ENCODE measurements around the gene ZNF638.
"Not testable (repeated sequence)": the region's sequence is repeated elsewhere in the genome, so short reads cannot be mapped to it uniquely, and the experiment has no call there.

The ZNF638 gene

DNA sequence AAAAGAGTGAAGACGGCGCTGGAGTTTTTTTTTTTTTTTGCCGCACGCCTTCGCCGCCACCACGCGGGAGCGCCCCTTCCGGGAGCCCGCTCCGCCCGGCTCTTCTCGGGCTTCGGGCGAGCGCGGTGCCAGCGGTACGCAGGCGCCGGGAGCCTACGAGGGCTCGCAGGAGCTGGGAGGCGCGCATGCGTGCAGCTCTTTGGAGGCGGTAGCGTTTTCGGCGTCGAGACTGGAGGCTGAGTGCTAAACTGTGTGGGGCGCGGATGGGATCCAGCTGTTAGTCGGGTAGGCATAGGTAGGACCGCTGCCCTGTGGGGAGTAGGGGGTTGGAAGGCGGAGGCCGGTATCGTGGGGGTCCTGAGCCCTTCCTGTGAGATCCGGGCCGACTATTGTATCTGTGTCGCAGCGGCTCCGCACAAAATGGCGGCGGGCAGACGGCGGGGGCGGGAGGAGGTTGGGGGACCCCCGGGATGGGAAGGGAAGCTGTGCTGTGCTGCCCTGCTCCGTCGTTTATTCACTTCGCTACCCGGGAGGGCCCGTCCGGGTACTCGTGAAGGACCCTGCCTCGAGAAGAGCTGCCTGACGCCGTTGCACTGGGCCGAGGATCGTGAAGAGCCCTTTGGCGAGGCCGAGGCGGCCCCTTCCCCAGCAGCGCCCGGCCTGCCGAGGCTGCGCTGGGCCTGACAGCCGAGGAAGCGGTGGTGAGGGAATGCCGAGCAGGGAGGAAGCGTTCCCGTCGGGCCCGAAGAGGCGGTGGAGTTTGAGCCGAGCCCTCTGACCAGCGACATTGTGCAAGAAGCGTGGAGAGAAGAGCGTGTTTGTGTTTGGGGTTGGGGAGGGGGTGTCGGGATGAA, at the start of gene ZNF638:
Gene ZNF638 (plus strand): TSS at position 202 of the 854 bp plus-strand sequence. CDS start 17,173 bp downstream, outside the sequence.
- DNase-seq (ENCODE audit: low spot score): peak; percentile 97

GRCh38 chr2:71281950-71282349, 49.6 kb upstream of the ZNF638 start:
- DNase-seq (ENCODE audit: low spot score): no peak

DNA sequence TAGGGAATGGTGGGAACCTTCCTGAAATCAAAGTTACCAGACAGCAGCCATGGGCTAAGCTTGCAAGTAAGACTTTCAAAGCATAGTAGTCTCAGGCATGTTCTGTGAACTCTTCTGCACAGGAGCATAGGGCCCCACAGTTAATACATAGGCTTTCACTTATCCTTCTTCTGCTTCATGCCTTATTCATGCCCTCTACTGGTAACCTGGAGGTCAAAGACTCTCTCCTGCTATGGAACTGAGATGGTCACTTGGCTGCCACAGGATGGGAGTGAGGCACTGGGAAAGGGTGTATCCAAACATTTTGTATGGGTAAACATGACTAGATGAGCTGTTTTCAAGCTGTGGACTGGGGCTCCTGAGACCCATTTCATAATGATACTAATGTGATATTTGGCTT, 49.1 kb upstream of the ZNF638 start:
- DNase-seq (ENCODE audit: low spot score): no peak

- DNase-seq (ENCODE audit: low spot score): no peak
Observed at GRCh38 chr2:71283131-71283530, 48.5 kb upstream of the ZNF638 start.

DNA sequence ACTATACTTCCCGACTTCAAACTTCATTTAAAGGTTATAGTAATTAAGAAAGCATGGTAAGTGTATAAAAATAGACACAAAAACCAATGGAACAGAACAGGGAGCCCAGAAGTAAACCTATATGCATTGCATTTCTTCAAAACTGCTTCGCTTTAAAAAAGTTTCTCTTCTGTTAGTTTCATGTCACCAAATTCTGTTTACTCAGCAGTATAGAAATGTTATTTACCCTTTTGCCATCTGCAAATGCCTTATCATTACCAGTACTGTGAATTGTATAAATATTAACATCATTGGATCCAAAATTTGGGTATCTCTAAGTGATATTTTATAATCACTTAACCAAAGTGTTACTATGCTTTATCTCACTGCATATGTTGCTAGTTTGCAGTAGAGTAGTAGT, 45.9 kb upstream of the ZNF638 start:
- no peak for DNase-seq (ENCODE audit: low spot score)

GRCh38 chr2:71291398-71291797, 40.2 kb upstream of the ZNF638 start:
- no peak for DNase-seq (ENCODE audit: low spot score)

DNA sequence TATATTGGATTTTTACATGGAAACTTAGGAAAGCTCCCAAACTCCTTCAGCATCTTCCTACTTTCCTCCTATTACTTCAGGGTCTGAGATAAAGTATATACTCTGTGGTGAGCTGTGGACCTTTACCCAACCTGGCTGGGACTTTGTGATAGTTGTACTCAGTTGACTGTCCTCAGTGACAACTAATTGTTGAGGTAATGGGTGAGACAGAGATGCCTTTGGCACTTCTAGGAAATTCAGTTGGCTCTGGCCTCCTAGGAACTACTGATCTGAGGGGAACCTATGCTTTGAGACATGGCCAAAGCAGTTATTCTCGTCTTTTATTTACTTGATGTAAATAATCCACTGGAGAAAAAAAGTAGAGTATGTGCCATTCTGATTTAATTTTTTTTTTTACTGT, 39.4 kb upstream of the ZNF638 start:
- DNase-seq (ENCODE audit: low spot score): no peak

DNA sequence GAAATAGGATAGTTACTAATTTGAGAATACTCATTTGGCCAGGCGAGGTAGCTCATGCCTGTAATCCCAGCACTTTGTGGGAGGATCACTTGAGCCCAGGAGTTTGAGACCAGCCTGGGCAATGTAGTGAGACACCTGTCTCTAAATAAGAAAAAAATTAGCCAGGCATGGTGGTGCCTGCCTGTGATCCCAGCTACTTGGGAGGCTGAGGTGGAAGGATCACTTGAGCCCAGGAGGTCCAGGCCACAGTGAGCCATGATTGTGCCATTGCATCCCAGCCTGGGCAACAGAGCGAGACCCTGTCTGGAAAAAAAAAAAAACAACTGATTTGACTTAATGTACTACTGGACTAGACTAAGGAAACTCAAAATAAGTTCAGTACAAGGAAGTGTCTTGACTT, 32.7 kb upstream of the ZNF638 start:
- DNase-seq (ENCODE audit: low spot score): no peak

DNA sequence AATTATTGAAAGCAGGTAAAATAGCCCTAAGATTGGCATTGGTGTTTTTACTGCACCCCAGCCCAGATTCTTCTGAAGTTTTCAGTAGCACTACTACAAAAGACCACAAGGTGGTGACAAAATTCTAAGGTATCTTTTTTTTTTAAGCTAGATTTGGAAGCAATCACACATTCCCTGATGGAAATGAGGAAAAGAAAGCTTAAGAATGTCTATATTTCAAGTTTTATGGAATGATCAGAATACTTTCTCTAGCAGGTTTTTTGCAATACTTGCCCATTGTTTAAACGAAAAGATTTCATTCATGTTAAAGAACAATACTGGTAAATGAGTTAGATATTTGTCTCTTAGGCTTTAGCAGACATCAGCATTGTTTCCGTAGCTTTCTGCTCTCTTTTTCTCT, 32.1 kb upstream of the ZNF638 start:
- peak; percentile 47 for DNase-seq (ENCODE audit: low spot score)

DNA sequence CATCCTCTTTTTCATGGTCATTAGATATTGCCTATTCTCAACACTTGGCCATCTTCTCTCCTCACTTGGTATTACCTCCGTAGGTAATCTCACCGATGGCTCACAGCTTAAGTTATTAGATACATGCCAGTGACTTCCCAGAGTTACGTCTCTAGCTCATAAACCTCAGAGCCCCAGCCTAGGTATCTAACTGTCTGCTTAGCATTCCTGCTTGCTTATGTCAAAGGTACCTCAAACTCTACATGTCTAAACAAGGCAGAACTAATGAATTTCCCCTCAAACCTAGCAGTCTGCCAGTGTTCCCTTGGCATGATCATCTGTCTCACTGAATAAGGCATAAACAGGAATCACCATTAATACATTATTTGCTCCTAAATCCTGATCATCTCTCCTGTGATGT, 27.7 kb upstream of the ZNF638 start:
- no peak for DNase-seq (ENCODE audit: low spot score)

GRCh38 chr2:71306762-71307161, 24.8 kb upstream of the ZNF638 start:
- peak; percentile 16 for DNase-seq (ENCODE audit: low spot score)

GRCh38 chr2:71313016-71313766, 18.4 kb upstream of the ZNF638 start:
- DNase-seq (ENCODE audit: low spot score): no peak

DNA sequence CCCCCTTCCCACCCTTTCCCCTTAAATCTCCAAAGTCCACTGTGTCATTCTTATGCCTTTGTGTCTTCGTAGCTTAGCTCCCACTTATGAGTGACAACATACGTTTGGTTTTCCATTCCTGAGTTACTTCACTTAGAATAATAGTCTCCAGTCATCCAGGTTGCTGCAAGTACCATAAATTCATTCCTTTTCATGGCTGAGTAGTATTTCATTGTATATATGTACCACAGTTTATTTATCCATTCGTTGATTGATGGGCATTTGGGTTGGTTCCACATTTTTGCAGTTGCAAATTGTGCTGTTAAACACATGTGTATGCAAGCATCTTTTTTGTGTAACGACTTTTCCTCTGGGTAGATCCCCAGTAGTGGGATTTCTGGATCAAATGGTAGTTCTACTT, 14.5 kb upstream of the ZNF638 start:
- no peak for DNase-seq (ENCODE audit: low spot score)

DNA sequence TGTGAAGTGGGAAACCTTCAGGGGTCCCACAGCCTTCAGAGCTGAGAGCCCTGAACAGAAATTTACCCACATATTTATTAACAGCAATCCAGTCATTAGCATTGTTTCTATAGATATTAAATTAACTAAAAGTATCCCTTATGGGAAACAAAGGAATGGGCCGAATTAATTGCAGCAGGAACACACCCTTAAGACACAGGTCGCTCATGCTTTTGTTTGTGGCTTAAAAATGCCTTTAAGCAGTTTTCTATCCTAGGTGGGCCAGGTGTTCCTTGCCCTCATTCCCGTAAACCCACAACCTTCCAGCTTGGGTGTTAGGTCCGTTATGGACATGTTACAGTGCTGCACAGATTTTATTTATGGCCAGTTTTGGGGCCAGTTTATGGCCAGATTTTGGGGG, 13.7 kb upstream of the ZNF638 start:
- not testable (repeated sequence) for DNase-seq (ENCODE audit: low spot score)

- DNase-seq (ENCODE audit: low spot score): no peak
Observed at GRCh38 chr2:71323386-71323785, 8.2 kb upstream of the ZNF638 start.

DNA sequence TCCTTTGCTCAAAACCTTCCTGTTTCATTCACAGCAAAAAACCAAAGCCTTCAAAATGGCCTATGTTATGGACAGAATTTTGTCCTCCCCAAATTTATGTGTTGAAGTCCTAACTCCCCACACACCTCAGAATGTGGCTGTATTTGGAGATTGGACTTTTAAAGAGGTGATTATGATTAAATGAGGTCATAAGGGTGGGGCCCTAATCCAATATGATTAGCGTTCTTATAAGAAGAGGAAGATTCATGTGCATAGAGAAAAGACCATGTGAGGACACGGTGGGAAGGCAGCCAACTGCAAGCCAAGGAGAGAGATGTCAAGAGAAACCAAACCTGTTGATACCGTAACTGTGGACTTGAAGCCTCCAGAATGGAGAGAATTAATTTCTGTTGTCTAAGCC, 4.6 kb upstream of the ZNF638 start:
- no peak for DNase-seq (ENCODE audit: low spot score)

DNA sequence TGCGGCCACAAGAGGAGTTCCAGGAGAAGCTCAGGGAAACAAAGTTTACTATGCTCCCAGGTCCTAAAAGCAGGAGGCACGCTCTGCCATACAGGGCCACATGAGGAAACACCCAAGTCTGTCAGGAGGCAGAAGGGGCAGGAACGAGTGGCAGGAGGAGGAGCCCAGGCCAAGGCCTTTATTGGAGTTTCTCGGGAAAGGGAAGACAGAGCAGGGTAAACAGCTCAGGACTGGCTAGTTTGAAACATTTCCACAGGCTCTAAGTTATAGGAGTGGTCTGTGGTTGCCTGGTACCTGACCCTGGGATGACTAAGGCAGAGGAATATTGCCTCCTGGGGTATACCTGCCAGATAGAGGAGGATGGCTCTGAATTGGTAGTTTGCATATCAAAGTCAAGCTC, 3.7 kb upstream of the ZNF638 start:
- DNase-seq (ENCODE audit: low spot score): peak; percentile 14

DNA sequence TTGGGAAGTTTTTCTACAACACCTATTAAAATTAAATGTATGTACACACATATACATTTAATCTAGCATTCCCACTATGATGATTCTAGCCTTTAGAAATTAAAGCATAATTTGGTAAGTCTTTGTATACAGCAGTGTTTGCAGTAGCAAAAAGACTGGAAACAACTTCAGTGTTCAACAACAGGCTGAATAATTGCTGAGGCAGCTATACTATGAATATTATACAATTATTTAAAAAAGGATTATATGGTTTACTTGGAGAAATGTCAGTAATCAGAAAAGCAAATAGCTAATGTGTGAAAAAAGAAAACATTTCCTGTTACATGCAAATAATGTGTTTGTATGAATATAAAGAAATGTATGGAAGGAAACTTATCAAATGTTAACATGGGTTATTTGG, 1.4 kb upstream of the ZNF638 start:
- DNase-seq (ENCODE audit: low spot score): no peak

- no peak for DNase-seq (ENCODE audit: low spot score)
Observed at GRCh38 chr2:71330585-71331330, 824 bp upstream of the ZNF638 start.

GRCh38 chr2:71331331-71331580, 326 bp upstream of the ZNF638 start:
- DNase-seq (ENCODE audit: low spot score): not testable (repeated sequence)

- DNase-seq (ENCODE audit: low spot score): no peak
Observed at GRCh38 chr2:71332435-71332796, 834 bp downstream of the ZNF638 start.

DNA sequence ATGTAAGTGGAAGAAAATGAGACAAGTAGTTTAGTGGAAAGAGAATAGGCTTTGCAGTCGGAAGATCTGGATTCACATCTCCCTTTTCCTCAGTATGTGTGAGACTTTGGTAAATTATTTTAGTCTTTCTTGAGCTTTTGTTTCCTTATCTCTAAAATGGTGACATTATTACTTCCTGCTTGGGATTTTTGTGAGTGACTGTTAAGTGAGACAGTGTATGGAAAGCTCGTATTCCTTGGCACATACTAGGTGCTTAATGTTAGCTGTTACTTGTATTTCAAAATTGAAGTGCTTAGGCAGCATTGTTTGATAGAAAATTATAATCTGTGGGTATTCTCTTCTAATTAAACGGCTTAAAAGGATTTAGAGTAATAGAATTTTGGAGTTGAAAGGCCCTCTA, 2.0 kb downstream of the ZNF638 start:
- no peak for DNase-seq (ENCODE audit: low spot score)

GRCh38 chr2:71336384-71336783, 4.8 kb downstream of the ZNF638 start:
- no peak for DNase-seq (ENCODE audit: low spot score)
